Neural cell (in vitro differentiated cells): ENCODE data around the gene SNRPD3.

Source experiments
- CTCF ChIP-seq: fragments of 450-650 bp; IDR thresholded peaks from 2 replicates; pipeline ENCODE4 v1.5.1; 2014; ENCODE audit warnings: antibody characterized with exemption, mild to moderate bottlenecking, moderate library complexity; ENCODE audit not compliant: poor library complexity, severe bottlenecking
- EP300 ChIP-seq: fragments of 450-650 bp; conservative IDR thresholded peaks from 2 replicates; pipeline ENCODE4 v1.6.1; 2014; ENCODE audit warnings: antibody characterized with exemption, mild to moderate bottlenecking, moderate library complexity; ENCODE audit not compliant: poor library complexity, severe bottlenecking
- POLR2AphosphoS5 ChIP-seq: IDR thresholded peaks from 2 replicates; pipeline ENCODE4 v1.6.1; 2012
- RAD21 ChIP-seq: fragments of 450-650 bp; conservative IDR thresholded peaks from 2 replicates; pipeline ENCODE4 v1.6.1; 2014; ENCODE audit warnings: antibody characterized with exemption, mild to moderate bottlenecking, moderate library complexity
- TAF1 ChIP-seq: IDR thresholded peaks from 2 replicates; pipeline ENCODE4 v1.6.1; 2012; ENCODE audit warnings: low read depth

DNA sequence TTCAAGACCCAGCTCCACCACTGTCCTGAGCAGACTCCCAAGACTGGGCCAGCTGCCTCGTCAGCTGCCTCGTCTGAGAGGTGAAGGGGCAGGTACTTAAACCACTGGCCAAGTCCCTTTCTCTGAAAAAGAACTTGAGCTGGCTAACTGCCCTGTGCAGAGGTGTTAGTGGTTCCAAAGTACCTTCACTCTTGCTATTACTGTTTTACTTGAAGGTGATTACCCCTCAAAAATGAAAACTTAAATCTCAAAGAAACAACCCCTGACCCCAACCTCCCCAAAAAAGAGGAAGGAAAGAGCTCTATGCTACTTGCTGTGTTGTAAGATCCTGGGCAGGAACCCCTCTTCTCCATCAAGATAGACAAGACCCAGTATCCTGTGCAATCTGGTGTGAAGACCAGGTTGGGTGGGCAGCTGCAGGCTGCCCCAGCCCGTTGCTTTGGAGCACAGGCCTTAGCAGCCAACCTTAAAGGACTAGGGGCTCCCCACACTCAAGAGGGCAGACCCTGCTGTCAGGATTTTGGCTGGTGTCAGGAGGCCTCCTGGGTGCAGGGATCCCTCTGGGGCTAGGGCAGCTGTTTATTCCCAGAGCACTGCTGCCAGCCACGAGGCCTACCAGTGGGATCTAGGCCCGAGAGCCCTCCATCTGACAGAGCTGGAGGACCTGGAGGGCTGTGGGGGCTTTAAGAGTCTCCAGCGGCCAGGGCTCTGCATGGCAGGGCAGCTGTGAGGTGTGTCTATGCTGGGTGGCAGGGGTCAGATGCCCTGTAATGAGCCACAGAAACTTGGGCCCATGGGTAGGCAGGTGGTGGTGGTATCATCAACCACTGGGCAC, 13.9 kb upstream of the SNRPD3 start:
- TF ChIP-seq TAF1 (no peak), POLR2AphosphoS5 (no peak), CTCF (no peak), EP300 (no peak), RAD21 (no peak)
